Smooth muscle cell (in vitro differentiated cells): Measurements from ENCODE around the gene TMEM150C. TPM values are rescaled to one million over a fixed set of nuclear protein-coding genes. Genes with fewer than 3 reads are reported as not detected.

Experiments used
- DNase-seq: peaks from one replicate; lab custom pipeline; 2025; ENCODE audit not compliant: unreplicated experiment; lab: John Stamatoyannopoulos, UW
- H2AFZ ChIP-seq: fragments of 200-600 bp; sonication (generic); 2 replicates; pipeline ENCODE4 v1.6.0; 2016; ENCODE audit warnings: antibody characterized with exemption, low read depth, mild to moderate bottlenecking
- H3F3A ChIP-seq: fragments of 200-600 bp; sonication (generic); 2 replicates; pipeline ENCODE4 v1.6.0; 2017; ENCODE audit warnings: antibody characterized with exemption, low read depth
- H3K27ac ChIP-seq: fragments of 200-600 bp; sonication (generic); 2 replicates; pipeline ENCODE4 v1.5.1; 2016; ENCODE audit warnings: low read depth, mild to moderate bottlenecking
- H3K27me3 ChIP-seq: fragments of 200-600 bp; sonication (generic); 2 replicates; pipeline ENCODE4 v1.6.1; 2016; ENCODE audit warnings: low read depth, mild to moderate bottlenecking
- H3K36me3 ChIP-seq: fragments of 200-600 bp; sonication (generic); 2 replicates; pipeline ENCODE4 v1.5.1; 2016; ENCODE audit warnings: low read depth
- H3K4me1 ChIP-seq: fragments of 200-600 bp; sonication (generic); 2 replicates; pipeline ENCODE4 v1.5.1; 2016; ENCODE audit warnings: low read depth
- H3K4me2 ChIP-seq: fragments of 200-600 bp; sonication (generic); 2 replicates; pipeline ENCODE4 v1.6.0; 2016; ENCODE audit warnings: mild to moderate bottlenecking
- H3K4me3 ChIP-seq: fragments of 200-600 bp; sonication (generic); 2 replicates; pipeline ENCODE4 v1.5.1; 2016; ENCODE audit warnings: mild to moderate bottlenecking
- H3K79me2 ChIP-seq: fragments of 200-600 bp; sonication (generic); 2 replicates; pipeline ENCODE4 v1.6.0; 2016; ENCODE audit warnings: low read depth, mild to moderate bottlenecking
- H3K9ac ChIP-seq: fragments of 200-600 bp; sonication (generic); 2 replicates; pipeline ENCODE4 v1.6.0; 2016; ENCODE audit warnings: low read depth
- H3K9me3 ChIP-seq: fragments of 200-600 bp; sonication (generic); replicated peaks from 2 replicates; pipeline ENCODE4 v1.5.1; 2016; ENCODE audit warnings: low read depth
- H4K20me1 ChIP-seq: fragments of 200-600 bp; sonication (generic); 2 replicates; pipeline ENCODE4 v1.6.0; 2016; ENCODE audit warnings: low read depth
- CTCF ChIP-seq: fragments of 200-600 bp; sonication (generic); IDR thresholded peaks from 2 replicates; pipeline ENCODE4 v1.5.1; 2017; ENCODE audit warnings: borderline replicate concordance, mild to moderate bottlenecking, antibody characterized with exemption; ENCODE audit not compliant: insufficient read depth, poor library complexity, severe bottlenecking
- WGBS: methylation state at CpG from one replicate; pipeline ENCODE4 v1.1.7; 2016; ENCODE audit warnings: low lambda C conversion rate; 5-methylcytosine and 5-hydroxymethylcytosine counted together
- polyA plus RNA-seq: library from polyadenylated mRNA; unstranded; fragments of >200 nt; fragmentation: Nextera tagmentation; extraction: Ambion mirVana; gene quantifications from 2 replicates; pipeline ENCODE4 v1.2.1, GENCODE V29; 2016
- total RNA-seq: library from RNA; depleted of rRNA; stranded (reverse); fragments of >200 nt; gene quantifications from 2 replicates; pipeline ENCODE4 v1.2.3, GENCODE V29; 2014

Gene TMEM150C
- total and polyA plus RNA-seq, 2 experiments from 2014 or later = 0.55 to 8.0 TPM

GRCh38 chr4:82434949-82435348 is 126.8 kb downstream of the TMEM150C start:
- Histone ChIP-seq H3K27me3 (no peaks in the 10 kb centered on the region), H3K4me3 (no peak overlapping the region), H3K9ac (no peak overlapping the region), H3K4me2 (no peak overlapping the region), H3K79me2 (peaks cover 91% of the 10 kb centered on the region), H2AFZ (no peak overlapping the region), H3K36me3 (no peaks in the 10 kb centered on the region), H3K9me3 (no peaks in the 10 kb centered on the region), H4K20me1 (peaks cover 82% of the 10 kb centered on the region), H3K27ac (no peak overlapping the region), H3F3A (peaks cover 8% of the 10 kb centered on the region), H3K4me1 (peaks cover 12% of the 10 kb centered on the region)
- no peak for DNase-seq
- 98% methylated on average over 7 of the region's 7 CpGs for WGBS
- TF ChIP-seq CTCF = no peak

DNA sequence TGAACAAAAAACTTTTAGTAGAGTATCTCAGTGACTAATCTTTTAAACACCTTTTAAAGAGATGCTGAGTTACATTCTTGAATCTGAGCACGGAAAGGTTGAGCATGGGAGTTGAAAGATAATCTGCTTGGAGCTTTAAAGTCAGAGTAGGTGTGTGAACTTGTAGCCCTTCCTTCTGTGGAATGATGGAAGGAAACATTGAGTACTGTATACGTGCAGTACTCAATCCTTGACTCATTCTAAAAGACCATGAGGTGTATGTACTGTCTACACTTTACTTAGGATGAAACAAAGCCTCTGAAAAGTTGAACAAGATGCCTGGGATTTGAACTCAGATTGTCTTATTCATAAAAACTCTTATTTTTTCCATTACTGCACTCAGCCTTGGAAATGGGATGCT is 128.0 kb downstream of the TMEM150C start:
- H3K36me3 ChIP-seq = no peaks in the 10 kb centered on the region
- no peak overlapping the region for H3K4me3 ChIP-seq
- peaks cover 76% of the 10 kb centered on the region for H4K20me1 ChIP-seq
- peaks cover 11% of the 10 kb centered on the region for H3F3A ChIP-seq
- H3K27me3 ChIP-seq = no peaks in the 10 kb centered on the region
- no peak overlapping the region for H3K9ac ChIP-seq
- no peaks in the 10 kb centered on the region for H3K9me3 ChIP-seq
- no peak overlapping the region for H3K27ac ChIP-seq
- DNase-seq = no peak
- 66% methylated on average over 2 of the region's 2 CpGs for WGBS
- peaks cover 84% of the 10 kb centered on the region for H3K79me2 ChIP-seq
- no peak overlapping the region for H3K4me2 ChIP-seq
- no peak for TF ChIP-seq CTCF
- H2AFZ ChIP-seq = no peak overlapping the region
- H3K4me1 ChIP-seq = peaks cover 12% of the 10 kb centered on the region

Other genes with a start within 250 kb of the TMEM150C start
- gene HNRNPD, start 188.0 kb downstream of the TMEM150C start, total RNA-seq = 58.7 and 59.2 TPM in 2 replicates
- gene HNRNPD, start 188.0 kb downstream of the TMEM150C start, polyA plus RNA-seq = 162 and 207 TPM in 2 replicates
- 279 and 283 TPM in 2 replicates for gene HNRNPDL, start 131.5 kb downstream of the TMEM150C start, total RNA-seq
- gene HNRNPDL, start 131.5 kb downstream of the TMEM150C start, polyA plus RNA-seq = 144 and 169 TPM in 2 replicates
- 39.1 and 54.5 TPM in 2 replicates for gene ENOPH1, start 131.4 kb downstream of the TMEM150C start, total RNA-seq
- 27.4 and 36.2 TPM in 2 replicates for gene ENOPH1, start 131.4 kb downstream of the TMEM150C start, polyA plus RNA-seq
- 16.0 and 24.3 TPM in 2 replicates for gene SCD5, start 236.8 kb upstream of the TMEM150C start, total RNA-seq
- 9.2 and 9.6 TPM in 2 replicates for gene SCD5, start 236.8 kb upstream of the TMEM150C start, polyA plus RNA-seq